SK-N-SH treated with all-trans-retinoic acid at 6 μM for 48 hours (cell line): ENCODE data around the gene ARHGAP18.

Experiments used
- ARNTL ChIP-seq: fragments of 450-650 bp; formaldehyde crosslinking; IDR thresholded peaks from 2 replicates; pipeline ENCODE4 v1.5.0; 2020; ENCODE audit warnings: low read depth, mild to moderate bottlenecking, moderate library complexity, borderline replicate concordance
- BACH2 ChIP-seq: fragments of 250-450 bp; sonication (Bioruptor Pico); IDR thresholded peaks from 2 replicates; pipeline ENCODE4 v1.9.0; 2021; ENCODE audit warnings: mild to moderate bottlenecking, borderline replicate concordance
- GLIS3 ChIP-seq: fragments of 250-450 bp; sonication (Bioruptor Pico); IDR thresholded peaks from 2 replicates; pipeline ENCODE4 v1.5.0; 2020; ENCODE audit warnings: mild to moderate bottlenecking, moderate library complexity
- OSR1 ChIP-seq: fragments of 250-450 bp; sonication (Bioruptor Pico); IDR thresholded peaks from 2 replicates; pipeline ENCODE4 v1.8.0; 2022; ENCODE audit warnings: moderate library complexity, mild to moderate bottlenecking, inconsistent platforms
- PPARA ChIP-seq: fragments of 250-450 bp; sonication (Bioruptor Pico); IDR thresholded peaks from 2 replicates; pipeline ENCODE4 v1.5.0; 2020; ENCODE audit warnings: mild to moderate bottlenecking, borderline replicate concordance
- TCF4 ChIP-seq: fragments of 250-450 bp; sonication (Bioruptor Pico); IDR thresholded peaks from 2 replicates; pipeline ENCODE4 v1.8.0; 2021; ENCODE audit warnings: mild to moderate bottlenecking, moderate library complexity, borderline replicate concordance
- ZC3H10 ChIP-seq: fragments of 250-450 bp; sonication (Bioruptor Pico); IDR thresholded peaks from 2 replicates; pipeline ENCODE4 v1.5.1; 2021; ENCODE audit warnings: mild to moderate bottlenecking, moderate library complexity
- ZFP30 ChIP-seq: fragments of 450-650 bp; formaldehyde crosslinking; IDR thresholded peaks from 2 replicates; pipeline ENCODE4 v1.5.0; 2022; ENCODE audit warnings: mild to moderate bottlenecking, moderate library complexity
- TF ChIP-seq, protein P1 (sequence below): fragments of 250-450 bp; sonication (Bioruptor Pico); IDR thresholded peaks from 2 replicates; pipeline ENCODE4 v1.5.1; 2021; ENCODE audit warnings: mild to moderate bottlenecking, moderate library complexity
- TF ChIP-seq, protein P2 (sequence below): fragments of 250-450 bp; sonication (Bioruptor Pico); IDR thresholded peaks from 2 replicates; pipeline ENCODE4 v1.8.0; 2020; ENCODE audit warnings: mild to moderate bottlenecking, moderate library complexity, borderline replicate concordance
- TF ChIP-seq, protein P3 (sequence below): fragments of 250-450 bp; sonication (Bioruptor Pico); IDR thresholded peaks from 2 replicates; pipeline ENCODE4 v1.5.1; 2020; ENCODE audit warnings: low read depth, mild to moderate bottlenecking, moderate library complexity
- TF ChIP-seq, protein P4 (sequence below): fragments of 250-450 bp; sonication (Bioruptor Pico); IDR thresholded peaks from 2 replicates; pipeline ENCODE4 v1.8.0; 2021; ENCODE audit warnings: low read depth, mild to moderate bottlenecking, moderate library complexity, borderline replicate concordance

DNA sequence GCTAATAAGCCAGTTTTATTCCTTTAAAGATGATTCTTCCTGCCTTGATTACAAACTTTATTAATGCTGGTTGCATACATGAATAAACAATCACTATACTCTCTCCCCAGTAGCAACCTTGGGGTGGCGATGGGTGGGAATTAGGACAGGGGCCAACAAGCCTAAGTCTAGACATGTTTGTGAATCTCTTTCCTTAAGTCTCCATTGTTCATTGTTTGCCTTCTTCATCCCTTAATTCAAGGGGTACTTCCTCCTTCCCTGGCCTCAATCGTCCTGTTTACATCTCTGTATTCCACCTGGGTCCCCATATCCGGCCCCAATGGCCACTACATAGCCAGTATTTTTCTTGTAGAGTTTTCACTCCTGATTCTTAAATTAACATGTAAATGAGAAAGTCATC lies 66.0 kb downstream of the ARHGAP18 start:
- TF ChIP-seq BACH2 (CRISPR knock-in tag) (no peak), ZFP30 (CRISPR knock-in tag) (no peak), OSR1 (CRISPR knock-in tag) (no peak), ZC3H10 (CRISPR knock-in tag) (no peak), PPARA (CRISPR knock-in tag) (no peak), TCF4 (CRISPR knock-in tag) (no peak), GLIS3 (no peak), ARNTL (CRISPR knock-in tag) (no peak)
- TF ChIP-seq, protein P1, sequence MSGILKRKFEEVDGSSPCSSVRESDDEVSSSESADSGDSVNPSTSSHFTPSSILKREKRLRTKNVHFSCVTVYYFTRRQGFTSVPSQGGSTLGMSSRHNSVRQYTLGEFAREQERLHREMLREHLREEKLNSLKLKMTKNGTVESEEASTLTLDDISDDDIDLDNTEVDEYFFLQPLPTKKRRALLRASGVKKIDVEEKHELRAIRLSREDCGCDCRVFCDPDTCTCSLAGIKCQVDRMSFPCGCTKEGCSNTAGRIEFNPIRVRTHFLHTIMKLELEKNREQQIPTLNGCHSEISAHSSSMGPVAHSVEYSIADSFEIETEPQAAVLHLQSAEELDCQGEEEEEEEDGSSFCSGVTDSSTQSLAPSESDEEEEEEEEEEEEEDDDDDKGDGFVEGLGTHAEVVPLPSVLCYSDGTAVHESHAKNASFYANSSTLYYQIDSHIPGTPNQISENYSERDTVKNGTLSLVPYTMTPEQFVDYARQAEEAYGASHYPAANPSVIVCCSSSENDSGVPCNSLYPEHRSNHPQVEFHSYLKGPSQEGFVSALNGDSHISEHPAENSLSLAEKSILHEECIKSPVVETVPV: no peak
- TF ChIP-seq, protein P2, sequence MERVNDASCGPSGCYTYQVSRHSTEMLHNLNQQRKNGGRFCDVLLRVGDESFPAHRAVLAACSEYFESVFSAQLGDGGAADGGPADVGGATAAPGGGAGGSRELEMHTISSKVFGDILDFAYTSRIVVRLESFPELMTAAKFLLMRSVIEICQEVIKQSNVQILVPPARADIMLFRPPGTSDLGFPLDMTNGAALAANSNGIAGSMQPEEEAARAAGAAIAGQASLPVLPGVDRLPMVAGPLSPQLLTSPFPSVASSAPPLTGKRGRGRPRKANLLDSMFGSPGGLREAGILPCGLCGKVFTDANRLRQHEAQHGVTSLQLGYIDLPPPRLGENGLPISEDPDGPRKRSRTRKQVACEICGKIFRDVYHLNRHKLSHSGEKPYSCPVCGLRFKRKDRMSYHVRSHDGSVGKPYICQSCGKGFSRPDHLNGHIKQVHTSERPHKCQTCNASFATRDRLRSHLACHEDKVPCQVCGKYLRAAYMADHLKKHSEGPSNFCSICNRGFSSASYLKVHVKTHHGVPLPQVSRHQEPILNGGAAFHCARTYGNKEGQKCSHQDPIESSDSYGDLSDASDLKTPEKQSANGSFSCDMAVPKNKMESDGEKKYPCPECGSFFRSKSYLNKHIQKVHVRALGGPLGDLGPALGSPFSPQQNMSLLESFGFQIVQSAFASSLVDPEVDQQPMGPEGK (CRISPR knock-in tag): no peak
- TF ChIP-seq, protein P3, sequence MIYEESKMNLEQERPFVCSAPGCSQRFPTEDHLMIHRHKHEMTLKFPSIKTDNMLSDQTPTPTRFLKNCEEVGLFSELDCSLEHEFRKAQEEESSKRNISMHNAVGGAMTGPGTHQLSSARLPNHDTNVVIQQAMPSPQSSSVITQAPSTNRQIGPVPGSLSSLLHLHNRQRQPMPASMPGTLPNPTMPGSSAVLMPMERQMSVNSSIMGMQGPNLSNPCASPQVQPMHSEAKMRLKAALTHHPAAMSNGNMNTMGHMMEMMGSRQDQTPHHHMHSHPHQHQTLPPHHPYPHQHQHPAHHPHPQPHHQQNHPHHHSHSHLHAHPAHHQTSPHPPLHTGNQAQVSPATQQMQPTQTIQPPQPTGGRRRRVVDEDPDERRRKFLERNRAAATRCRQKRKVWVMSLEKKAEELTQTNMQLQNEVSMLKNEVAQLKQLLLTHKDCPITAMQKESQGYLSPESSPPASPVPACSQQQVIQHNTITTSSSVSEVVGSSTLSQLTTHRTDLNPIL (CRISPR knock-in tag): no peak
- TF ChIP-seq, protein P4, sequence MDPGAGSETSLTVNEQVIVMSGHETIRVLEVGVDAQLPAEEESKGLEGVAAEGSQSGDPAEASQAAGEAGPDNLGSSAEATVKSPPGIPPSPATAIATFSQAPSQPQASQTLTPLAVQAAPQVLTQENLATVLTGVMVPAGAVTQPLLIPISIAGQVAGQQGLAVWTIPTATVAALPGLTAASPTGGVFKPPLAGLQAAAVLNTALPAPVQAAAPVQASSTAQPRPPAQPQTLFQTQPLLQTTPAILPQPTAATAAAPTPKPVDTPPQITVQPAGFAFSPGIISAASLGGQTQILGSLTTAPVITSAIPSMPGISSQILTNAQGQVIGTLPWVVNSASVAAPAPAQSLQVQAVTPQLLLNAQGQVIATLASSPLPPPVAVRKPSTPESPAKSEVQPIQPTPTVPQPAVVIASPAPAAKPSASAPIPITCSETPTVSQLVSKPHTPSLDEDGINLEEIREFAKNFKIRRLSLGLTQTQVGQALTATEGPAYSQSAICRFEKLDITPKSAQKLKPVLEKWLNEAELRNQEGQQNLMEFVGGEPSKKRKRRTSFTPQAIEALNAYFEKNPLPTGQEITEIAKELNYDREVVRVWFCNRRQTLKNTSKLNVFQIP: no peak
